Measurements from ENCODE around the gene TMEM132E. TPM values are rescaled to one million over a fixed set of nuclear protein-coding genes. Genes with fewer than 3 reads are reported as not detected.

TMEM132E gene
- total RNA-seq, 1 donor from 2014 or later, result not detected

DNA sequence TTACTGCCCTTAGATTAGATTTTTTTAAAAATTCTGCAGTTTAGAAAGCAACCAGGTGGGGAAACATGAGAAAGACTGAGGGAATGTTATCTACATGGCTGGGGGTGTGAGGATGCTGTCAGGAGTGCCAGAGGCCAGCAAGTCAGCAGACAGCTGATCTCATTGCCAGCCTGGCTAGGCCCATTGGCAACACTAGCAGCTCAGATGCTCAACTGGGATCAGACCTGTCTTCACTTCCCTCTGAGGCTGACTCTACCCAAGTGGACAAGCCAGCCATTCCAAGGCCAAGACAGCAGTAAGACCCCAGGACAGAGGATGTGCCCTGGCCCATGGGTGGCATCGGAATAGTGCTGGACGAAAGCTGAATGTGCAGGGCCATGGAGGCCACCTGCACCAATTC, 96.2 kb downstream of the TMEM132E start:
- no peaks in the 10 kb centered on the region for H3K27me3 Mint-ChIP-seq (ENCODE audit: unreplicated experiment)
- TF ChIP-seq, protein P1, sequence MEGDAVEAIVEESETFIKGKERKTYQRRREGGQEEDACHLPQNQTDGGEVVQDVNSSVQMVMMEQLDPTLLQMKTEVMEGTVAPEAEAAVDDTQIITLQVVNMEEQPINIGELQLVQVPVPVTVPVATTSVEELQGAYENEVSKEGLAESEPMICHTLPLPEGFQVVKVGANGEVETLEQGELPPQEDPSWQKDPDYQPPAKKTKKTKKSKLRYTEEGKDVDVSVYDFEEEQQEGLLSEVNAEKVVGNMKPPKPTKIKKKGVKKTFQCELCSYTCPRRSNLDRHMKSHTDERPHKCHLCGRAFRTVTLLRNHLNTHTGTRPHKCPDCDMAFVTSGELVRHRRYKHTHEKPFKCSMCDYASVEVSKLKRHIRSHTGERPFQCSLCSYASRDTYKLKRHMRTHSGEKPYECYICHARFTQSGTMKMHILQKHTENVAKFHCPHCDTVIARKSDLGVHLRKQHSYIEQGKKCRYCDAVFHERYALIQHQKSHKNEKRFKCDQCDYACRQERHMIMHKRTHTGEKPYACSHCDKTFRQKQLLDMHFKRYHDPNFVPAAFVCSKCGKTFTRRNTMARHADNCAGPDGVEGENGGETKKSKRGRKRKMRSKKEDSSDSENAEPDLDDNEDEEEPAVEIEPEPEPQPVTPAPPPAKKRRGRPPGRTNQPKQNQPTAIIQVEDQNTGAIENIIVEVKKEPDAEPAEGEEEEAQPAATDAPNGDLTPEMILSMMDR (IDR thresholded peaks at IDR 0.05), result no peak
- H3K9me3 Mint-ChIP-seq (ENCODE audit: unreplicated experiment), result peaks cover 8% of the 10 kb centered on the region
- DNase-seq (ENCODE audit: extremely low spot score, unreplicated experiment), result peak; percentile 54
- H3K27ac Mint-ChIP-seq (ENCODE audit: unreplicated experiment), result no peak overlapping the region
- no peaks in the 10 kb centered on the region for H3K36me3 Mint-ChIP-seq (ENCODE audit: unreplicated experiment)
- no peak overlapping the region for H3K4me3 Mint-ChIP-seq (ENCODE audit: unreplicated experiment)
- H3K4me1 Mint-ChIP-seq (ENCODE audit: unreplicated experiment), result no peaks in the 10 kb centered on the region

DNA sequence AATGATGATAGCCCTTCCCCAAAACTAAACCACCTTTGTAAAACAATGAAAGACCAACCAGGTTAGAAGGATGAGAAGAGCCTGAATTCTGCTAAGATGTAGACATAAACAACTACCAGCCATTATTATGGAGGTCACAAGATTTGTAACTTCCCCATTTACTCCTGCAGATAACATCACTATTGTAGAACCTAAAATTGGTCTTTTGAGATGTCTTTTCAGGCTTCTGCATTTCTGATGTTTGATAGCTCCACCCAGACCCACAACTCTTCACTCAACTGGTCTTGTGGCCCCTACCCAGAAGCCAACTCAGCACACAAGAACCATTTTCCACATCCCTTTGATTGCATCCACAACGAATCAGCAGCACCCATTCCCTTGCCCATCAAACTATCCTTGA, 100.8 kb downstream of the TMEM132E start:
- no peak for DNase-seq (ENCODE audit: extremely low spot score, unreplicated experiment)
- H3K36me3 Mint-ChIP-seq (ENCODE audit: unreplicated experiment), result no peaks in the 10 kb centered on the region
- H3K27ac Mint-ChIP-seq (ENCODE audit: unreplicated experiment), result no peak overlapping the region
- TF ChIP-seq, protein P1 (IDR thresholded peaks at IDR 0.05), result no peak
- no peaks in the 10 kb centered on the region for H3K27me3 Mint-ChIP-seq (ENCODE audit: unreplicated experiment)
- no peaks in the 10 kb centered on the region for H3K4me1 Mint-ChIP-seq (ENCODE audit: unreplicated experiment)
- peaks cover 8% of the 10 kb centered on the region for H3K9me3 Mint-ChIP-seq (ENCODE audit: unreplicated experiment)
- H3K4me3 Mint-ChIP-seq (ENCODE audit: unreplicated experiment), result no peak overlapping the region

DNA sequence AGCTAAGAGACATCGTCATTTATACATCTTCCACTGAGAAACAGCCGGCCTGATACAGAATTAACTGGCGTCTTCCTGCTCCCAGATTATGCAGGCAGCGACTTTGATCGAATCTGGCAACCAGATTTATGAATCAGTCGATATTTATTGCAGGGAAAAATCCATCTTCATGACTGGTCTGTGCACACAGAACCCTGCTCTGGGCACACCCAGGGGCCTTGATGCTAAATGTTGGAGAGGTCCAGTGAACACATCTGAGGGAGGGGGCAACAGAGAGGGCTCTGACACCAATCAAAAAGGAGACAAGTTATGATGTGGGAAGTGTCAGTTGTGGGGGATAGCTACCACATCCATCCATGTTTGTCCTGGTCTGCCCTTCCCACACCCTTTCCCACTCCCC, 102.9 kb downstream of the TMEM132E start:
- H3K4me3 Mint-ChIP-seq (ENCODE audit: unreplicated experiment), result no peak overlapping the region
- TF ChIP-seq, protein P1 (IDR thresholded peaks at IDR 0.05), result no peak

DNA sequence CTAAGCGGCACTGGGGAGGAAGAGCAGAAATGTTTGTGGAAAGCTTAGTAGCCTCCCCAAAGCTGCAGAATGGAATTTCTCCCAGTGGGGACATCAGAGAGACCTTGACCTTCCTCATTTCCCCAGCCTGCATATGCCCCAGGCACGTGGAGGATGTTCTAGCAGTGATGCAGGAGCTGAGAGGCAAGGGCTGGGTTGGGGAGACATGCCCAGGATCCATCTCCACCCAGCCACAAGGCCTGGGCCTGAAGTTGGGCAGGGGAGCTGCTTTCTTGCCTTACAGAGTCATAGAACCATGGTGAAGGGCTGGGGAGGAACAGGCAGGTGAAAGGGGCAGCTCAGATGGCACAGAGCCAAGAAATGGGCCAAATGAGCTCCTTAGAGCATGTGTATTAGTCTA, 104.0 kb downstream of the TMEM132E start:
- no peak overlapping the region for H3K4me3 Mint-ChIP-seq (ENCODE audit: unreplicated experiment)
- peaks cover 15% of the 10 kb centered on the region for H3K9me3 Mint-ChIP-seq (ENCODE audit: unreplicated experiment)
- H3K4me1 Mint-ChIP-seq (ENCODE audit: unreplicated experiment), result no peaks in the 10 kb centered on the region
- H3K27ac Mint-ChIP-seq (ENCODE audit: unreplicated experiment), result no peak overlapping the region
- no peaks in the 10 kb centered on the region for H3K36me3 Mint-ChIP-seq (ENCODE audit: unreplicated experiment)
- TF ChIP-seq, protein P1 (IDR thresholded peaks at IDR 0.05), result no peak
- no peaks in the 10 kb centered on the region for H3K27me3 Mint-ChIP-seq (ENCODE audit: unreplicated experiment)
- DNase-seq (ENCODE audit: extremely low spot score, unreplicated experiment), result no peak

More for the DNA sequence above, 102.9 kb downstream of the TMEM132E start:
- Mint-ChIP-seq H3K27ac (ENCODE audit: unreplicated experiment) (no peak overlapping the region), H3K36me3 (ENCODE audit: unreplicated experiment) (no peaks in the 10 kb centered on the region), H3K9me3 (ENCODE audit: unreplicated experiment) (peaks cover 13% of the 10 kb centered on the region), H3K27me3 (ENCODE audit: unreplicated experiment) (no peaks in the 10 kb centered on the region), H3K4me1 (ENCODE audit: unreplicated experiment) (no peaks in the 10 kb centered on the region)
- no peak for DNase-seq (ENCODE audit: extremely low spot score, unreplicated experiment)

Other genes with a start within 250 kb of the TMEM132E start
- gene CCL13, start 223.1 kb upstream of the TMEM132E start, total RNA-seq, result not detected in 2 replicates
- gene CCL1, start 216.3 kb upstream of the TMEM132E start, total RNA-seq, result not detected in 2 replicates